ENCODE data around the gene MAP3K1.

The MAP3K1 gene

DNA sequence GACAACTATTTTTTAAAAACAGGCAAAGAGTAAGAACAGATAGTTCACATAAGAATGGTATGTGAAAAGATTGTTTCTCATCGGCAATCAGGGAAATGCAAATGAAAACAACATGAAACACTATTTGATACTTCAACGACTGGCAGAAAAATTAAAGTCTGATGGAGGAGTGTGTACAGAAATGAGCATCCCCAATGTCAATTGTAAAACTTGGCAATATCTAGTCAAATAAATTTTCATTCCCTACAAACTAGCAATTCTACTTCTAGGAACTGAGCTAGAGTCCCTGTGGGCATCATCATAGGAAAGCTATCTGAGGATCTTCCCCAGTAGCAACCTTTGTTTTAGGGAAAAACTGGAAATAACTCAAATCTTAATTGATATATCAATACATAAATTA, 29.0 kb upstream of the MAP3K1 start:
- no peak overlapping the region for H3K27ac ChIP-seq
- no peak for TF ChIP-seq ZFX (IDR thresholded peaks at IDR 0.05; ENCODE audit: borderline replicate concordance)
- TF ChIP-seq, protein P1, sequence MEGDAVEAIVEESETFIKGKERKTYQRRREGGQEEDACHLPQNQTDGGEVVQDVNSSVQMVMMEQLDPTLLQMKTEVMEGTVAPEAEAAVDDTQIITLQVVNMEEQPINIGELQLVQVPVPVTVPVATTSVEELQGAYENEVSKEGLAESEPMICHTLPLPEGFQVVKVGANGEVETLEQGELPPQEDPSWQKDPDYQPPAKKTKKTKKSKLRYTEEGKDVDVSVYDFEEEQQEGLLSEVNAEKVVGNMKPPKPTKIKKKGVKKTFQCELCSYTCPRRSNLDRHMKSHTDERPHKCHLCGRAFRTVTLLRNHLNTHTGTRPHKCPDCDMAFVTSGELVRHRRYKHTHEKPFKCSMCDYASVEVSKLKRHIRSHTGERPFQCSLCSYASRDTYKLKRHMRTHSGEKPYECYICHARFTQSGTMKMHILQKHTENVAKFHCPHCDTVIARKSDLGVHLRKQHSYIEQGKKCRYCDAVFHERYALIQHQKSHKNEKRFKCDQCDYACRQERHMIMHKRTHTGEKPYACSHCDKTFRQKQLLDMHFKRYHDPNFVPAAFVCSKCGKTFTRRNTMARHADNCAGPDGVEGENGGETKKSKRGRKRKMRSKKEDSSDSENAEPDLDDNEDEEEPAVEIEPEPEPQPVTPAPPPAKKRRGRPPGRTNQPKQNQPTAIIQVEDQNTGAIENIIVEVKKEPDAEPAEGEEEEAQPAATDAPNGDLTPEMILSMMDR (IDR thresholded peaks at IDR 0.05): no peak

DNA sequence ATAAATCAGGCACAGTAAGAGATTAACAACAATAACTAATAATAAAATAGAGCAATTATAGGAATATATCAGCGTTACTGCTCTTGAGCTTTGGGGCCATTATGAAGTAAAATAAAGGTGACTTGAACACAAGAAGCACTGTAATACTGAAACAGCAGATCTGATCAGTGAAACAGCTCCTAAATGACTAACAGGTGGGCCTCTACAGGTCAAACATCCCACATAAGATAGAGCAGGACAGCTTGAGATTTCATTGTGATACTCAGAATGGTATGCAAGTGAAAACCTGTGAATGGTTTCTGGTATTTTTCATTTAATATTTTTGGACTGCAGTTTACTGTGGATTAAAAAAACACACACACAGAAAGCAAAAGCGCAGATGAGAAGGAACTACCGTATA, 24.0 kb upstream of the MAP3K1 start:
- TF ChIP-seq, protein P1 (IDR thresholded peaks at IDR 0.05): no peak
- TF ChIP-seq ZFX (IDR thresholded peaks at IDR 0.05; ENCODE audit: borderline replicate concordance): no peak
- H3K27ac ChIP-seq: no peak overlapping the region

DNA sequence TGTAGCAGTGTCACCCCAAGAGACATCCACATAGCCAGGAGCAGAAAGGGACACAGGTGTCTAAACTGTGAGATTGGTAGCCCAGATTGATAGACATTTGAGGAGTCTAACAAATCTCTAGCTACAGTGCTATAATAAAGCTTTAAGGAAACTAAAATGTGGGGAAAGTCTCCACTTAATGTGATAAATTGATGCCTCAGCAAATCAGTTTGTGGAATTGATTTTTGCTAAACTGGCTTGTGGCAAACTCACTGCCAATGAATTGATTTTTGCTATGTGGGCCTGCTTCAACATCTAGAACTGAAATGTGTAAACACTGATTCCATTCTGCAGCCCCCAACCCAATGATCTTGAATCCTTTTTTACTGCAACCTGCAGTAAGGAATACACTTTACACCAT, 16.8 kb upstream of the MAP3K1 start:
- H3K27ac ChIP-seq: no peak overlapping the region
- TF ChIP-seq, protein P1 (IDR thresholded peaks at IDR 0.05): no peak
- no peak for TF ChIP-seq ZFX (IDR thresholded peaks at IDR 0.05; ENCODE audit: borderline replicate concordance)

DNA sequence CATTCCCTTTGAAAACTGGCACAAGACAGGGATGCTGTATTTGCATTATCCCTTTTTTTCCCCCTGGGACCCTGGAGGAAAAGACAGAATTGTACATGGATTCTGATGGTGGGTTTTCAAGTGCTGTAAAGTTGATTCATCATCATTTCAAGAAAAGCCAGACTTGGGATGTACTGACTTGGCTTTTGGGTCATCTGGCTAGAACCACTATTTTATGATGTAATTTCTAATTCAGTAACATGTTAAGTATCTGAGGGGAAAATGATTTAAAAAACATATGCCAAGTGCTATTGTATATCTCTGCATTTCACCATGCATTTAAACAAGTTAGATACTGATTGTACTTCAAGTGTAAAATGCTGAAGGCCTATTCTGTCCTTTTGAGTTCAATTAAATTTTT, 15.2 kb upstream of the MAP3K1 start:
- TF ChIP-seq, protein P1 (IDR thresholded peaks at IDR 0.05): no peak
- no peak for TF ChIP-seq ZFX (IDR thresholded peaks at IDR 0.05; ENCODE audit: borderline replicate concordance)
- H3K27ac ChIP-seq: no peak overlapping the region

DNA sequence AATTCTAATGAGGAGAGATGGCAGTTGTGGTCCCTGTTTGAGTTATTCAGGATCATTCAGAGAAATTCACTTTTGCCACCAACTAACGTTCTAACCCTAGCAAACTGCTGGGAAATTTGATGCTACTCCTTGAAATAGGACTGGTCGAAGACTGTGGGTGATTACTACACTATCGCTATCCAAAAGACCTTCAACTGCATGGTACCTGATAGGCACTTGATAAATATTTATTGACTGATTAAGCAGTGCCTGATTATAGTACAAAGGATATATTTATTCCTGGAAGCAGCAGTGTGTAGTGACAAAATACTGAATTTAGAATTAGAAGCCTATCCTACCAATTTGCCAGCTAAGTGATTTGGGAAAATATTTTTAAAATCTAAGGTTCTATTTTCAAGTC, 14.1 kb upstream of the MAP3K1 start:
- TF ChIP-seq ZFX (IDR thresholded peaks at IDR 0.05; ENCODE audit: borderline replicate concordance): no peak
- TF ChIP-seq, protein P1 (IDR thresholded peaks at IDR 0.05): no peak
- no peak overlapping the region for H3K27ac ChIP-seq

DNA sequence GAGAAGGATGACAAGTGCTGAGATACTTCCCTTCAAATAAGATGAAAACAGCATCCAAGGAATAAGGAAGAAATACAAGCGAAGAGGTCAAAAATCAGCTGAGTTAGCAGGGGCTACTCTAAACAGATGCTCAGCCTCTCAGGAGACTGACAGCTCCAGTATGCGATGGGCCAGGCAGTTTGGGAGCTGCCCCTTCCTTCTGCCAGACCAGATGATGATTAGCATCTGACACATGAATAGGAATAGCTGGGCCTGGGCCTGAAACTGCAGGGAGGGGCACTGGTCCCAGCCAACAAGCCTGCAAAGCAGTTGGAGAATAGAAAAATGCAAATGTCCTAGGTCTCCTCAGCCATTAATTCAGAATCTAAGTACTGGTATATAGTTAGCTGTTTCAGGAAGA, 13.1 kb upstream of the MAP3K1 start:
- TF ChIP-seq, protein P1 (IDR thresholded peaks at IDR 0.05): no peak
- no peak for TF ChIP-seq ZFX (IDR thresholded peaks at IDR 0.05; ENCODE audit: borderline replicate concordance)
- H3K27ac ChIP-seq: no peak overlapping the region

DNA sequence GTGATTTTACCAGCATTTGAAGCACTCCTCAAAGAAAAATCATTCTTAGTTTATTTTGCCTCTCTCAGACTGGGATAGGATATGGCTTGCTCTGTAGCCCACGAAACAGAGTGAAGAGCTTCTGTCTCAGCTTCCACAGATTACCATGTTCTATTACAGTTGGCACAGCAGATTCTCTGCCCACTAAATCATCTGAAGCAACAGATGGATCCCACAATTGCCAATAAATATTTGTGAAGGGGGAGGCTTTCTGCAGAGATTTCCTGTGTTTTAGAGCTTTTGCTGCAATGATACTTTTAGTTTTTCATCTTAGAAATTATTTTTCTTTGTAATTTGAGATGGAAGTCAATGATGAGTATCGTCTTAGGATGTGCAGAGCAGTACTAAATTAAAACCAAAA, 12.3 kb upstream of the MAP3K1 start:
- H3K27ac ChIP-seq: no peak overlapping the region
- TF ChIP-seq, protein P1 (IDR thresholded peaks at IDR 0.05): no peak
- TF ChIP-seq ZFX (IDR thresholded peaks at IDR 0.05; ENCODE audit: borderline replicate concordance): no peak
